DMS53 treated with DMSO at 0.1 percent for 48 hours (cell line): ENCODE measurements around the gene UBAC2.

Experiments used
- DNase-seq: peaks from one replicate; lab custom pipeline; 2025; ENCODE audit not compliant: unreplicated experiment; lab: John Stamatoyannopoulos, UW

Gene UBAC2

GRCh38 chr13:99330942-99331341, 130.3 kb downstream of the UBAC2 start:
- DNase-seq: no peak

GRCh38 chr13:99331881-99332293, 131.2 kb downstream of the UBAC2 start:
- no peak for DNase-seq

- no peak for DNase-seq
Observed at GRCh38 chr13:99332456-99332855, 131.8 kb downstream of the UBAC2 start.

GRCh38 chr13:99334221-99334620, 133.6 kb downstream of the UBAC2 start:
- DNase-seq: no peak

- no peak for DNase-seq
Observed at GRCh38 chr13:99335087-99335486, 134.4 kb downstream of the UBAC2 start.

GRCh38 chr13:99335603-99336002, 134.9 kb downstream of the UBAC2 start:
- no peak for DNase-seq

- no peak for DNase-seq
Observed at GRCh38 chr13:99339230-99339721, 138.6 kb downstream of the UBAC2 start.

- no peak for DNase-seq
Observed at GRCh38 chr13:99339736-99340397, 139.2 kb downstream of the UBAC2 start.

GRCh38 chr13:99340638-99341037, 140.0 kb downstream of the UBAC2 start:
- no peak for DNase-seq

GRCh38 chr13:99341969-99342722, 141.5 kb downstream of the UBAC2 start:
- DNase-seq: no peak

- no peak for DNase-seq
Observed at GRCh38 chr13:99342723-99343315, 142.2 kb downstream of the UBAC2 start.

GRCh38 chr13:99344610-99345208, 144.1 kb downstream of the UBAC2 start:
- DNase-seq: no peak

- no peak for DNase-seq
Observed at GRCh38 chr13:99345345-99345744, 144.7 kb downstream of the UBAC2 start.

- no peak for DNase-seq
Observed at GRCh38 chr13:99346335-99347042, 145.8 kb downstream of the UBAC2 start.

GRCh38 chr13:99347335-99347878, 146.8 kb downstream of the UBAC2 start:
- no peak for DNase-seq

- DNase-seq: no peak
Observed at GRCh38 chr13:99347911-99348451, 147.3 kb downstream of the UBAC2 start.

- no peak for DNase-seq
Observed at GRCh38 chr13:99350191-99350590, 149.5 kb downstream of the UBAC2 start.

GRCh38 chr13:99351772-99352171, 151.1 kb downstream of the UBAC2 start:
- DNase-seq: no peak

- no peak for DNase-seq
Observed at GRCh38 chr13:99352351-99353245, 151.9 kb downstream of the UBAC2 start.

- no peak for DNase-seq
Observed at GRCh38 chr13:99353246-99353600, 152.6 kb downstream of the UBAC2 start.
